Fibroblast of pulmonary artery (primary cell): ENCODE results near the gene IL12B.

Experiments used
- DNase-seq: peaks from one replicate; pipeline ENCODE4 v3.0.0-alpha.2; 2010; ENCODE audit warnings: low read depth
- H3K4me3 ChIP-seq: replicated peaks from 2 replicates; pipeline ENCODE4 v1.5.1; 2011; ENCODE audit warnings: low read depth, mild to moderate bottlenecking, control low read depth, low read length, moderate library complexity
- CTCF ChIP-seq: IDR thresholded peaks from 2 replicates; pipeline ENCODE4 v1.5.1; 2011; ENCODE audit warnings: mild to moderate bottlenecking, control low read depth, low read length, inconsistent platforms; ENCODE audit errors: missing control alignments

The IL12B gene

GRCh38 chr5:159331093-159331973 is 1.0 kb upstream of the IL12B start:
- H3K4me3 ChIP-seq: peak overlapping the region; percentile 44
- DNase-seq: peak; percentile 30
- peak; percentile 58 for TF ChIP-seq CTCF

- TF ChIP-seq CTCF: no peak
- DNase-seq: no peak
- H3K4me3 ChIP-seq: no peak overlapping the region
Observed at GRCh38 chr5:159324986-159325385, 5.3 kb downstream of the IL12B start.

GRCh38 chr5:159324102-159324755 is 6.1 kb downstream of the IL12B start:
- H3K4me3 ChIP-seq: no peak overlapping the region
- no peak for TF ChIP-seq CTCF
- no peak for DNase-seq

GRCh38 chr5:159322180-159322579 is 8.1 kb downstream of the IL12B start:
- no peak for TF ChIP-seq CTCF
- H3K4me3 ChIP-seq: no peak overlapping the region
- DNase-seq: no peak

GRCh38 chr5:159319832-159320231 is 10.5 kb downstream of the IL12B start:
- no peak for TF ChIP-seq CTCF
- no peak for DNase-seq

GRCh38 chr5:159319363-159319762 is 10.9 kb downstream of the IL12B start:
- no peak for TF ChIP-seq CTCF
- DNase-seq: no peak
- no peak overlapping the region for H3K4me3 ChIP-seq

More at GRCh38 chr5:159319832-159320231, 10.5 kb downstream of the IL12B start:
- H3K4me3 ChIP-seq: no peak overlapping the region
